Measurements from ENCODE around the gene GAMT.
"Not testable (repeated sequence)": the region's sequence is repeated elsewhere in the genome, so short reads cannot be mapped to it uniquely, and the experiment has no call there.

GAMT gene

DNA sequence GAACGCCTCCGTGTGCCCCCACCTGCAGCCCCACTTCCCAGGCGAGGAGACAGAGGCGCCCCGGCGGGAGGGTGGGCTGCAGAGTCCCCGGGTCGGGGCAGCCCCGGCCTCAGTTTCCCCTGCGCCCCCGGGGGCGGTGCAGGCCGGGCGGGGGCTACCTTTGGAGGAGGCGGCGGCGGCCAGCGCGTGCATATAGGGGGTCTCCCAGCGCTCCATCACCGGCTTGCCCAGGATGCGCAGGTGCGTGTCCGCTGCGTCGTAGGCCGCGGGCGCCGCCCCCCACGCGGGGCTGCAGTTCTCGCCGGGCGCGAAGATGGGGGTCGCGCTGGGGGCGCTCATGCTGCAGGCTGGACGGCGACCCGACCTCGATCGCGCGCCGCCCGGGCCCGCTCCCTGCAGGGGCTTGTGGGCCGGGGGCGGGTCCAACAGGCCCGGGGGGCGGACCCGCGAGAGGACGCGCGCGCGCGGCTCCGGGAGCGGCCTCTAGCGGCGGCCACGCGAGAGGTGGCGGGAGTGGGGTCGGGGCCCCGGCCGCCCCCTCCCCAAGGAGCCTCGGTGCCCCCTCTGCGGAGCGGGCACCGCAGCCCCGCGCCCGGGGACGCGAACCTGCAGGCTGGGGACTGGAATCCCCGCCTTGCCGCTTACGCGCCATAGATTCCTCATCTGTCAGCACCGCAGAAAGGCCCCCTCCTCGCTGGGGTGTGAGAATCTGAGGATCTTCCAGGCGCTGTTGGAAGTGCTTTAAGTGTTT lies at the start of gene GAMT:
Gene GAMT, minus strand, starts transcription at position 405 of the 751 bp plus-strand sequence. Its CDS starts 66 bp downstream, at position 339.
- DNase-seq (ENCODE audit: low read depth in 2 of 2), result no peak

DNA sequence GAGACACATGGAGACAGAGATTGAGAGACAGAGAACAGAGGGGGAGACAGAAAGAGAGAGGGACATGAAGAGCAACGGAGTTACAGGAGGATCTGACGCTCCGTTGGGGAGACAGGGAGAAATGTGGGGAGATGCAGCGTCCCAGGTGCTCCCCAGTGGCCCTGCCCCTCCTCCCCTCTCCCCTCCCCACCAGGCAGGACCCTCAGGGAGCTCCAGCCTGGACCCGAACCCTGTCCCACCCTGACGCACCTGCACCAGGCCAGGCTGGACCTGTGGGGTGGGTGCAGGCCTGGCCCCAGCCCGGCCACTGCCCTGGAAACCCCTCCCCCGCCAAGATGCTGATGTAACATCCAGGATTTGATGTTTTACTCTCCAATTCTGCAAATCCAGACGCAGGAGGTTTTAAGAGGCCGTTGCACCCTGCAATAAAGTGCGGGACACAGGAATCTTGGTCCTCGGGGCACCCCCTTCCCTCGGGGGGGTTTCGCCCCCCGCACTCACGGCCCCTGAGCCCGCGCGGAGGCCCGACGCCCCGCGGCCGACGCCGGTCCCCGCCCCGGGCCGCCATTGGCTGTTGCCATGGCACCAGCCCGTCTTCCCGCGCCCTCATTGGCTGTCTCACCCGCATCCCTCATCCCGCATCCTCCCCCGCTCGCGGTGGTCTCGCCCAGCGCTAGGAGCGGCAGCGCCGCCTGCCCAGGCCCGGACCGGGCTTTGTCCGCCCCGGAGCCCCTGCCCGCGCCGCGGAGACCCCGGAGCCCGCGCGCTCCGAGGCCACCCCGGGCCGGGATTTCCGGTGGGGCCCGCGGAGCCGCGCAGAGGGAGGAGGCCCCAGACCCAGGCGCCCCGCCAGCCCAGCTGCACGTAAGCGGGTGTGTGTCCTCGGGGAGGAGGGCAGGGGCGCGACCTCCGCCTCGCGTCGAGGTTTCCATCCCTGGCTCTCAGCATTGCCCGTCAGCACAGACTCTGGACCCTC lies 48.4 kb upstream of the GAMT start, which contains the start of gene APC2:
Gene APC2, plus strand, starts transcription at position 655 of the 976 bp plus-strand sequence. CDS start 2,881 bp downstream, outside the sequence.
- no peak for DNase-seq (ENCODE audit: low read depth in 2 of 2)

DNA sequence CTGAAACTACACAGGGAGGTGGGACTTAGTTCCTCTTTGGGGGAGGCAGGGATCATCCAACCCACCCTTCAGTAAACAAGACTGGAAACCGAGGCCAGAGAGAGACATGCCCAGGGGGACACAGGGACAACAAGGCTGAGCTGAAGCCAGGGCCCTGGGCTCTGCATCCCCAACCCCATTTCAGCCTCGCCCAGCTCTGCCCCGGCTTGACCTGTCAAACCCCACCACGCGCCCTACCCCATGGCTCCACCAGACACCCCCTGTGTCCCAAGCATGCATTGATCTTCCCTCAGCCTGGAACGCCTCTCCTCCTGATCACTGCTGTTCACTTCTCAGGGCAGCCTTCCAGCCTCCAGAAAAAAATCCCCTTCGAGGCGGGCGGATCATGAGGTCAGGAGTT lies 46.6 kb upstream of the GAMT start:
- DNase-seq (ENCODE audit: low read depth in 2 of 2), result no peak

DNA sequence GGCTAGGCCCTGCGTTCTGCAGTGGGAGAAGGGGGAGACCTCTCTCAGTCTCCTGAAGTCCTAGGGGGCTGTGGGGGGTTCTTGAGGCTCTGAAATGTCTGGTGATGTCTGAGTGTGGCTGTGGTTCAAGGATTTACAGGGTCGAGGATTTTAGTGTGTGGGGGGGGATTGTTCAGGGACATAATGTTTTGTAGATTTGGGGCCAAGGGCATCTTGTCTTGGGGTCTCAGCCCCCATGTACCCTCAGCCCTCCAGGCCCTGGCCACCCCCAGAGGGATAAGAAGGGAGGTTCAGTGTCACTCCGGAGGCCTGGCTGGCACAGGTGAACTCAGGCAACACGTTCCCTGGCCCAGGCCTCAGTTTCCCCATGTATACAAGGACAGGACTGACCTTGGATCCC lies 46.2 kb upstream of the GAMT start:
- no peak for DNase-seq (ENCODE audit: low read depth in 2 of 2)

DNA sequence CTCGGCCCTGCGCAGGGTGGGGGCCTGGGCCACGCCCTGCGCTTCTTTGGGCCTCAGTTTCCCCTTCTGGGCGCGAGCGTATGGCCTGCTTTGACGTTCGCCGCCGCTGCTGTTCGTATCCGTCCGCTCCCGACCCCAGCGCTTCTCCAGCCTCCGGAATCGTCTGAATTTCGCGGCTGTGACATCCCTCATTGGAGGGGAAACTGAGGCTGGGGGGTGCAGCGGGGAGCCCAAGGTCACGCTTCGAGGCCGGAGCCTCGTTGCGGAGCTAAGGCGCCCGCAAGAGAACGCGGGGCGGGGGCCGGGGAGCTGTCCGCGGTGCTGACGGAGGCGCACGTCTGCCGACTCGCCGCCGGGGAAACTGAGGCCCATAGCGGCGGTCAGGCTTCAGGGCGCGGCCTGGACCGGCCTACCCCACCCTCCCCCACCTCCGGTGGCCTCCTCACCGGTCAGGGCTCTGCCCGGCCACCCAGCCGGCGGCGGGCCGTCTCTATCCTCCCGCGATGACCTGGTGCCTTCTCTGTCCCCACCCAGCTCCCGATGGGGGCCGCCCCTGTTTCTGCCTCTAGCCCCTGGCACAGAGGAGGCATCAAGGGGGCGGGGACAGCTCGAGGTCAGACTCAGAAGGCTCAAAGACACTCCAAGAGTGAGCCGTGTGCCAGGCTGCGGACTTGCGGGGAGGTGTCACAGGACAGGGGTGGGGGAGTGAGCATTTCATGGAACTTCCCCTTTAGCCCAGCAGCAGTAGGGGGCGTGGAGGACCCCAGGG lies 45.6 kb upstream of the GAMT start:
- no peak for DNase-seq (ENCODE audit: low read depth in 2 of 2)

DNA sequence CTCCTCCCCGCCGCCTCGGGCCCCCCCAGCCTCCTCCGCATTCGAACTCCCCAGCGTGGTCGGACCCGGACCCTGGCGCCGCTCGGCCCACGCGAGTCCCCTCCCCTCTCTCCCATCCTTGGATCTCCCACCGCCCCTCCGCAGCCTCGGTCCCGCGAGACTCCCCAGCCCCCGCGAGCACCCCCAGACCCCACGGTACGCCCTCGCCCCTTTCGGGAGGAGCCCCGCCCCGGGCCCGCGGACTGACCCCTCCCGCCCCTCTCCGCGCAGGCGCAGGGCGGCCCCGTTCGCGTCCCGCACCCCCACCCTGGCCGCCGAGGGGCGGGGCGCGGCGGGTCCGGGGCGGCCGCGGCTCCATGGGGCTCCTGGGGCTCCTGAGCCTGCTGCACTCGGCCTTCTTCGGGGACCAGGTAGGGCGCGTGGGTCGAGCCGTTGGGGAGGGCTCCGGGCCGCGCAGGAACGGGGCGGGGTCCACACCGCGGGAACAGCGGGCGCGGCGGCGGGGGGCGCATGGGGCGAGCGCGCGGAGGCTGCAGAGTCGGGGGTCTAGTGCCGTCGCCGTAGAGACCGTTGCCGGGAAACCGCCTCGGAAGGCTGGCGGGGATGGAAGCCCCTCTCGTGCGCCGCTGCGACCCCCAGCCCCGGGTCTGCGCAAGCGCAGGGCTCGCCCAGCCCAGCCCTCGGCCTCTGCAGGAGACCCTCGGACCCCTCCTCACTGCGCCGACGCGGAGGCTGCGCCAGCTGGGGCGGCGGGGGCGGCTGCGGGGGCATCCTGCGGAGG lies 44.8 kb upstream of the GAMT start:
- no peak for DNase-seq (ENCODE audit: low read depth in 2 of 2)

DNA sequence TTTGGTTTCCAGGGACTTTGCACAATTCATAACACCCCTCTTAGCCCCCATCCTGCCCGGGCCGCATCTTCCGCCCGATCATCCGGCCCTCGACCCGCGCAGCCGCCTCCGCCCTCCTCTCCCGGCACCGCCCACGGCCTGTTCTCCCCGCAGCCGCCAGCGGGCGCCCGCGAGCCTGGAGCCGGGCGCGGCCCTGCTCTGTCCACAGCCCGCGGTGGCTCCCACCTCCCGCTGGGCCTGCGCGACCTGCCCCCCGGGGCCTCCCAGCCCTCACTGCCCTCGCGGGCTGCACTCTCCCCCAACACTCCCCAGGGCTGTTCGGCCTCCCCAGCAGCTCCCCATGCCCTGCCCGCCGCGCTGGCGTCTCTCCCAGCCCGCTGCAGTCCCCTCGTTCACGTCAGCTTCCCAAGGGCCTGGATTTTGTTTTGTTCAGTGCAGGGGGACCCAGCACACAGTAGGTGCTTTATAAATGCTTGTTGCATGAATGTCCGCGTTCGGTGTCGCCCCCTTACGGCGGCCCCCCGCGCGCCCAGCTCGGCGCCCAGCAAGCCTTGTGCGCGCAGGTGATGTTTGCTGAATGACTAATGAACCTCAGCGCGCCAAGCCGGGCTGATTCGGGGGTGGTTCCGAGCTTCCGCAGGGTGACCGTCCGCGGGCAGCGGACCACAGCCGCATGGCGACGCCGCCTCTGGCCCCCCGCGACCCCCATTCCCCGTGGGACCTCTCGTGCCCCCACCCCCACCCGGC lies 44.0 kb upstream of the GAMT start:
- peak; percentile 43 to 53 for DNase-seq (ENCODE audit: low read depth in 2 of 2)

DNA sequence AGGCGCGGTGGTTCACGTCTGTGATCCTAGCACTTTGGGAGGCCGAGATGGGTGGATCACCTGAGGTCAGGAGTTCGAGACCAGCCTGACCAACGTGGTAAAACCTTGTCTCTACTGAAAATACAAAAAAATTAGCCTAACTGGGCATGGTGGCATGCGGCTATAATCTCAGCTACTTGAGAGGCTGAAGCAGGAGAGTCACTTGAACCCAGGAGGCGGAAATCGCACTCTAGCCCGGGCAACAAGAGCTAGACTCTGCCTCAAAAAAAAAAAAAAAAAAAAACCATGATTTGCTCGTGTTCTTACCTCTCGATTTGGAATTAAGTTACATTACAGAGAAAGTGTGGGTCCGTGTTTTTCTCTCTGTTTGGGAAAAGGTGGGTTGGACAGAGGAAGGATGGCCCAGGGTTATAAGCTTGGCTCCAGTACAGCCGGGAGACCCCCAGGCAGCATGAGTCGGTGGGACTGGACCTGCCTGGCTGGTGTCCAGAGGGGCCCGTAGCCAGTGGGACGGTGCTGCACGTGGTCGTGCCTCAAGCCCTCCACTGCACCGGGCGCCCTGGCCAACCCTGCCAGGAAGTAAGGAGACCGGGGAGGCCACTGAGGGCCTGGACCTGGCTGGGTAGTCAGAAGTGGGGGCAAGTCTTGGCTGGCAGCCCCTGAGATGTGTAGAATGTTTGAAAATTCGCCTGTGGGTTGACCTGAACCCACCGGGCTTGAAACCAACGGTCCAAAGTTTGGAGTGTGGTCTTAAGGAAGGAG lies 40.5 kb upstream of the GAMT start:
- no peak for DNase-seq (ENCODE audit: low read depth in 2 of 2)

DNA sequence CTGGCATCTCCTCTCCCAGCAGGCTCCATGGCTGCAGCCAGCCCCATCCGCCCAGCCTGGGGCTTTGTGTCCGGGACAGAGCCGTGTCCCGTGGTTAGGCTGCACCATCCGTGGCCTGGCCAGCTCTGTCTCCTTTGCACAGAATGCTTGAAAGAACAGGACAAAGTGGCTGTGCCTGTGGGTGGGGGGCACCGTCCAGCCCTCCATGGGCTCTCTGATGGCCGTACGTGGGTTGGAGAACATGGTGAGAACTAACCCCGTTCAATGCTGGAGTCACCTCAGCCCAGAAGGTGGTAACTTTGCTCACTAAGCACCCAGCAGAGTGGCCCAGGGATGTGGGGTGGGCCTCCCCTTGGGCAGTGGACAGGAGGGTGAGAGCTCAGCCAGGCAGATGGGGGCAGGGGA lies 39.7 kb upstream of the GAMT start:
- DNase-seq (ENCODE audit: low read depth in 2 of 2), result no peak

DNA sequence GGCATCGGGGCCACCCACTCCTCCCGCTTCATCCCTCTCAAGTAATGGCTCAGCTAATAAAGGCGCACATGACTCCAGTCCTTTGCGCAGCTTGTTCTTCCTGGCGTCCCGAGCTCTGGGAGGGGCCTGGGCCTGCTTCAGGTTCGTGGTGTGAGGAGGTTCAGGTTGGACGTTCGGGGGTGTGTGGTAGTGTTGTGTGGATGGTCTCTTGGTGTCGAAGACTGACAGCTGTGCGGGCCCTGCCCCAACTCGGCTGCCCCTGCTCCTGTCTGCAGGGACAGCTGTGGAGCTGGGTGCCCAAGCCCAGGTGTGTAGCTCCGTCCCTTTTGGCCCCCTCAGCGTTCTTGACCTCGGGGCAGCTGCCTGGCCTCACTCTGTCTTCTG lies 39.1 kb upstream of the GAMT start:
- DNase-seq (ENCODE audit: low read depth in 2 of 2), result no peak

DNA sequence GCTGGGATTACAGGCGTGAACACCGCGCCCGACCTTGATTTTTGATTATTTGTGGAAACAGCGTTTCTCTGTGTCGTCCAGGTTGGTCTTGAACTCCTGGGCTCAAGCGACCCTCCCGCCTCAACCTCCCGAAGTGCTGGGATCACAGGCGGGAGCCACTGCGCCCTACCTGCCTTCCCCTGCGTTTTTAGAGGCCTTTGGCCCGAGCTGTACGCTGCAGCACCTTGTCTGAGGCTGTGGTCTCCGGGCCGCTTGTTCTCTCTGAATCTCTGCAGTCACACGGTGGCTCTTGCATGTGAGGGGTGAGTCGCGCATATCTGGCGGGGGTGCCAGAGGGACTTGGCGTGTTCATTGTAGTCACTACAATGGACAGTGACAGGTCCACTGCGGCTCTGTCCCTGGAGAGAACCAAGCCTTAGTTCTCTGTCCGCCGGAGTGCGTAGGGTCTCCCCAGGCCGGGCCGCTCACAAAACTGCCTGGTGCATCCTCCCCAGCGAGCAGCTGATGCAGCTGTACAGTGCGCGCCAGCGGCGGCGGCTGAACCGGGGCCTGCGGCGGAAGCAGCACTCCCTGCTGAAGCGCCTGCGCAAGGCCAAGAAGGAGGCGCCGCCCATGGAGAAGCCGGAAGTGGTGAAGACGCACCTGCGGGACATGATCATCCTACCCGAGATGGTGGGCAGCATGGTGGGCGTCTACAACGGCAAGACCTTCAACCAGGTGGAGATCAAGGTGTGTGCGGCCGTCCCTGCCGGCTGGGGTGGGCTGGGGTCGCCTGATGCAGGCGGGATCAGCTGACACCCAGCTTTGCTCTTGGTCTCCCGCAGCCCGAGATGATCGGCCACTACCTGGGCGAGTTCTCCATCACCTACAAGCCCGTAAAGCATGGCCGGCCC lies 38.4 kb upstream of the GAMT start:
- DNase-seq (ENCODE audit: low read depth in 2 of 2), result not testable (repeated sequence)

DNA sequence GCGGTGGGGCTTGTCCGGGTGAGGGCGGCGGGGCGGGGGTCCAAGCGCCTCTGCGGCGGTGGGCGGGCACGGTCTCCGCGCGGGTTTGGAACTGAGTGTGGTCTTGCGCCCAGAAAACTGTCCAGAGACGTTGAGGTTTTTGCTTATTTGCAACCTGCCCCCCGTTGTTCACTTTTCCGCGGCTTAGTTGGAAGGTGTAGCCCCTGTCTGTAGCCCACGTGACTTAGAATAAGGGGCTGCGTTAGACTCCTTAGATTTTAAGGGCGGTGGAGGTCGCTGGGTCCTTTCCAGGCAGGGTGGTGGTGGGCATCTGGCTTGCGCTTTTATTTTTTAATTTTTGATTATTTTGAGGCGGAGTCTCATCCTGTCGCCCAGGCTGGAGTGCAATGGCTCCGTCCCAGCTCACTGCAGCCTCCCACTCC lies 37.6 kb upstream of the GAMT start:
- DNase-seq (ENCODE audit: low read depth in 2 of 2), result no peak

DNA sequence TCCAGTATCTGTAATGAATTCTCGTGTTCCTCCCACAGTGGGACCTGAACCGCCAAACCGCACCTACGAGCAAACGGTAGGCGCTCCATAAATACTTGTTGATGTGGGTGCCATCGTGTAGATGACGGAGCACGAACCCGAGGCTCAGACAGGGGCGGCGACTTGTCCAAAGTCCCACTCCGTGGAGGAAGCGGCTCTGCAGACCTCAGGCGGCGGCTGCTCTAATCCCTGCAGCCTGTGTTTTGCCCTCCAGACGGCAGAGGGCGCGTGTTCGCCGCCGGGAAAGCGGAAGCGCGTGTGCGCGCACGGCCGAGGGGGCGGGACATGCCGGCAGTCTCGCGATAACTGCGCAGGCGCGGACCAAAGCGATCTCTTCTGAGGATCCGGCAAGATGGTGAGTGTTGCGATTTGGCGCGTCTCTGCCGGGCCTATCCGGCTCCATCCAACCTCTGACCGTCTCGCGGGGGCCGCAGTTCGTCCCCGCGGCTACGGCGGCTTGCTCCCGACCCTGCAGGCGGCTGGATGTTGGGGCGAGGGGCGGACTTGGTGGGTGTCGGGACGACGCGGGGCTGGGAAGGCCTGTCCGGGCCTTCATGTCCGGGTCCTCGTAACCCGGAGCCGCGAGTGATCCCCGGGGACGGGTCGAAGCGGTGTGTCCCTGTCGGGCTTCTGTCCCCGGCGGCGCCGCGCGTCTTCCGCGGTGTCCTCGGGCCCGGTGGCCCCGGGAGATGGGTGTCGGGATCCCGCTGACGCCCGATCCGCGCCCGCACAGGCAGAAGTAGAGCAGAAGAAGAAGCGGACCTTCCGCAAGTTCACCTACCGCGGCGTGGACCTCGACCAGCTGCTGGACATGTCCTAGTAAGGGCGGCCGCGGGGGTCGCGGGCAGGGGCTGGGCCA lies 36.9 kb upstream of the GAMT start, which contains the start of gene RPS15:
Gene RPS15, plus strand, starts transcription at position 362 of the 898 bp plus-strand sequence. Its CDS starts 30 bp downstream, at position 392.
- peak; percentile 87 to 91 for DNase-seq (ENCODE audit: low read depth in 2 of 2)

DNA sequence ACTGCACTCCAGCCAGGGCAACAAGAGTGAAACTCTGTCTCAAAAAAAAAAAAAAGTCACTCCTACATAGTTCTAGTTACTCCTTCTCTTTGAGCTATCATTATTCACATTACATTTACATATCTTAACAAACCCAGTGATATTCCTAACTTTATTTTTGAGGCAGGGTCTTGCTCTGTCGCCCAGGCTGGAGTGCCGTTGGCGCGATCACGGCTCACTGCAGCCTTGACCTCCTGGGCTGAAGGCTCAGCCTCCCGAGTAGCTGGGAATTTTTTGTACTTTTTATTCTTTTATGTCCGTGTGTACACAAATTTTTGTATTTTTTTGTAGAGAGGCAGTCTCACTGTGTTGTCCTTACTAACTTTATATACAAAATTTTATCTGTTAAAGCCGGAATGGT lies 36.3 kb upstream of the GAMT start:
- no peak for DNase-seq (ENCODE audit: low read depth in 2 of 2)

DNA sequence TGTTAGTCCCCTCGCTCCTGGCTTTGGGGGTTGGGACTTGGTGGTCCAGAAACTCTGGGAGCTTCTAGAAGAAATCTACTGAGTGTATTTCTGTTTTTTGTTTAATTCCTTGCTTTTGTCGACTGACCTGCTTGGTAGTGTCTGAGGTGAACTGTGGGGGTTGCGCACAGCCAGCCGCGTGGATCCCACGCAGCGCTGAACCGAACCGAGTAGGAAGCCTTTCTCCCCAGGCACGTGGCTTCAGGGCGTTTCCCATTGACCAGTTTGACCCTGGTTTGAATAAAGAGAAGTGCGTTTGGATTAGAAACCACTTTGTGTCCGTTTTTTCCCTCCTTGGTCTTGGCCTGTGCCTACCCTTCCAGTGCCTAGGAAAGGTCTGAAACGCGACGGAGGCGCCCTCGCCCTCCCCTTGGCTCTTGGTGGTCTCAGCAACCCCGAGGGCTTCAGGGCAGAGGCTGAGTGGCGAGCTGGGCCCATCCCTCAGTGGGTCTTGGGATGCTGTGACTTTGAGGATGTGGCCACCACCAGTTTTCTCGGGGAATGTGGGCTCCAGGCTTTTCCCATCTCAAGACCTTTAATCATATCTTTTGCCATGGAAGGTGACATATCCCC lies 34.1 kb upstream of the GAMT start:
- no peak for DNase-seq (ENCODE audit: low read depth in 2 of 2)

DNA sequence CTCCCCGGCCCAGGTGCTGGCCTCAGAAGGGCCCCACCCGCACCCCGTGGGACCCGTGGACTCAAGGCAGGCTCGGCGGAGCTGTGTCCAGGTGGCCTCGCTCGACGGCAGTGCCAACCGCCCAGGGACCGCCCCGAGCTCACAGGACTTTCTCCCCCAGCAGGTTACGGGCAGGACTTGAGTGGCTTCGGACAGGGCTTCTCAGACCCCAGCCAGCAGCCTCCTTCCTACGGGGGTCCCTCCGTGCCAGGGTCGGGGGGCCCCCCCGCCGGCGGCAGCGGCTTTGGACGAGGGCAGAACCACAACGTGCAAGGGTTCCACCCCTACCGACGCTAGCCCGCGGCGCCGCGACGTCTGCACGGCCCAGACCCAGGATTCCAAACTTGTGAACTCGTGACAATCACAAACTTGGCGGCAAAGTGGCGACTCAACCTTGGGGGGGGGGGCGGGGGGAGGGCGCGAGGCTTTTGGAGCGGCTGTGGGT lies 33.3 kb upstream of the GAMT start:
- no peak for DNase-seq (ENCODE audit: low read depth in 2 of 2)

DNA sequence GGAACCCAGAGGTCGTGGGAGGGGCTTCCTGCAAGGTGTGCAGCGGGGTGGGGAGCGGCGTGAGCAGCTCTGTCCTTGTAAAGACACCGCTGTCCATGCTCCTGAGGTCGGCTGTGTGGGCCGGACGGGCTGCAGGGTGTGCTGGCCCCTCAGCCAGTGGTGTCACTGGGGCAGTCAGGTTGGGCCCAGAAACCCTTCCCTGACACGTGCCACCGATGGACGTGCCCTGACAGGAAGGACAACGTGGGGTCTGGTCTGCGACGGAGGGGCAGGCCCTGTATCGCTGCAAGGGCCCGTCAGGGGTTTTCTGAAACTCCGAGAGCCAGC lies 32.7 kb upstream of the GAMT start:
- DNase-seq (ENCODE audit: low read depth in 2 of 2), result no peak
